Mesothelial cell of epicardium (in vitro differentiated cells): ENCODE results near the gene IMPA2. TPM values are rescaled to one million over a fixed set of nuclear protein-coding genes. Genes with fewer than 3 reads are reported as not detected.

Source experiments
- DNase-seq, 2 experiments: peaks; one replicate each; pipeline ENCODE4 v3.0.0; 2021; ENCODE audit warnings: low spot score in 2 of 2; ENCODE audit not compliant: unreplicated experiment in 2 of 2
- H3K27ac Mint-ChIP-seq: 2 replicates; pipeline ENCODE4 v1.8.0; 2021; ENCODE audit warnings: mixed read lengths
- H3K27me3 Mint-ChIP-seq: 2 replicates; pipeline ENCODE4 v1.8.0; 2021; ENCODE audit warnings: low read depth, mixed read lengths
- H3K36me3 Mint-ChIP-seq: 2 replicates; pipeline ENCODE4 v1.8.0; 2021; ENCODE audit warnings: mixed read lengths
- H3K4me1 Mint-ChIP-seq: 2 replicates; pipeline ENCODE4 v1.8.0; 2021; ENCODE audit warnings: mixed read lengths
- H3K4me3 Mint-ChIP-seq: 2 replicates; pipeline ENCODE4 v1.8.0; 2021; ENCODE audit warnings: mild to moderate bottlenecking, moderate library complexity, mixed read lengths
- H3K9me3 Mint-ChIP-seq: 2 replicates; pipeline ENCODE4 v1.8.0; 2021; ENCODE audit warnings: mixed read lengths
- CTCF ChIP-seq: fragments of 200-600 bp; sonication (generic); IDR thresholded peaks from one replicate; pipeline ENCODE4 v1.5.0; 2021; ENCODE audit warnings: antibody characterized with exemption; ENCODE audit not compliant: unreplicated experiment
- total RNA-seq: library from RNA; stranded (reverse); gene quantifications from 3 replicates; pipeline ENCODE4 v1.2.1, GENCODE V29; 2021

IMPA2 gene
- total RNA-seq, 1 donor from 2014 or later: 30.6 TPM

DNA sequence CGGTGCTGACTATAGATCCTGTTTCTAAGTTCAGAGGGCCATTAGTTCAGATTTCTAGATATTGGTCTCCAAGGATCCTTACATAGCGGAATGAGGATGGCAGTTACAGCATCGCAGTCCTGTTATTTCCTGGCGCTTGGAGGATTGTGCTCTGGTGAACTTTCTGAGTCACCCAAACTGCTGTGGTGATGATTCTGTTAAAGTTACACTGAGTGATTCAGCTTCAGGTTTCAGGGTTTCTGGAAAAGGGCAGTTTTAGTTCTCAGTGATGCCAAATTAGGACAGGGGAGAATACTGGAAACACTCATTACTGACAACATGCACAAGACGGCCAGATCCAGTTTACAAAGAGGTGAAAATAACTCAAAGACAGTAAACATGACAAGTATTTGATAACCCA, 60.3 kb downstream of the IMPA2 start:
- no peaks in the 10 kb centered on the region for H3K36me3 Mint-ChIP-seq
- H3K4me3 Mint-ChIP-seq: no peak overlapping the region
- peaks cover 22% of the 10 kb centered on the region for H3K27me3 Mint-ChIP-seq
- peaks cover 8% of the 10 kb centered on the region for H3K4me1 Mint-ChIP-seq
- no peak for DNase-seq
- H3K27ac Mint-ChIP-seq: no peak overlapping the region
- H3K9me3 Mint-ChIP-seq: no peaks in the 10 kb centered on the region
- TF ChIP-seq CTCF: no peak

DNA sequence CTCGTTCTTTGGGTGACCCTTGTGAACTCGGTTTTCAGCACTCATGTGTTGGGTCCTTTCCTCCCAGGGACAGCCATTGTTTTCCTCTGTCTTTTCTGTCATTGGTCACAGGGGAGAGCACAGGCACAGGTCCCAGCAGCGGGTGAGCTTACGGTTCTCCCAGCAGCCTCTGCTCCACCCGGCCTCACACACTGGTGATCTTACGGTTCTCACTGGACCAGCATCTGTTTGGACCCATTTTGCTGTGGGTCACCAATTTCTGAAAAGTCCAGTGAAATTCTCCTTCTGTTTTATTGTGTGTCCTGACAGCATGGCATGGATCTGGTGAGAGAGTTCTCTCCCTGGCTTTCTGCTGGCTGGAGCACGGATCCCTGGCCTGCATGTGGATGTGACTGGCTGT, 62.5 kb downstream of the IMPA2 start:
- Mint-ChIP-seq H3K36me3 (no peaks in the 10 kb centered on the region), H3K27ac (no peak overlapping the region), H3K9me3 (no peaks in the 10 kb centered on the region)

GRCh38 chr18:12044591-12044990, 63.3 kb downstream of the IMPA2 start:
- Mint-ChIP-seq H3K36me3 (no peaks in the 10 kb centered on the region), H3K27me3 (peaks cover 23% of the 10 kb centered on the region), H3K4me1 (no peaks in the 10 kb centered on the region), H3K4me3 (no peak overlapping the region), H3K9me3 (no peaks in the 10 kb centered on the region), H3K27ac (no peak overlapping the region)
- no peak for DNase-seq
- TF ChIP-seq CTCF: no peak

More for the DNA sequence above, 62.5 kb downstream of the IMPA2 start:
- Mint-ChIP-seq H3K27me3 (peaks cover 18% of the 10 kb centered on the region), H3K4me3 (no peak overlapping the region), H3K4me1 (peaks cover 3% of the 10 kb centered on the region)
- no peak for TF ChIP-seq CTCF
- DNase-seq: no peak

GRCh38 chr18:12046046-12046750, 64.9 kb downstream of the IMPA2 start:
- H3K4me1 Mint-ChIP-seq: no peaks in the 10 kb centered on the region
- no peak for DNase-seq

DNA sequence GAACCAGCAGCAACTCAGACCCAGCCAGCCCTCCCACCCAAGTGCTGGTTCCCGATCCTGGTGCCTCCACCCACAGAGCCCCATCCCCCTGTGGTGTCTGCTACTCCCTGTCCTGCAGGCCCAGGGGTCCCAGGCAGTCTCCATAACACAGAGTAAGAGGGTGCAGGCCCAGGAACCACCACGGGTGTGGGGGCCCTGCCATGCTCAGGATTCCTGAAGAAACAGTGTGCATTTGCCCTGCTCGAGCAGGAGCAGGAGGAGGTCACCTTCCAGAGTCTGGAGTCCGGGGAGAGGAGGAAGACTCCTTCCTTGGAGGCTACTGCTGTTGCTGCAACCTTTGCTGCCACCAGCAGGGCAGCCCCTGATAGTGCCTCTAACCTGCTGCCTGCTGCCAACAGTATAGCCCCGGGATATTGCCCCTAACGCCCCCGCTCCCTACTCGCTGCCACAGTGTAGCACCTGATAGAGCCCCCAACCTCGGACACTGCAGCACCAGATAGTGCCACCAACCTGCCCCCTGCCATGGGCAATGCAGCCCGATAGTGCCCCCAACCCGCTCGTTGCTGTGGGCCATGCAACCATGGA, 65.5 kb downstream of the IMPA2 start:
- DNase-seq: no peak
- no peak for TF ChIP-seq CTCF
- no peak overlapping the region for H3K27ac Mint-ChIP-seq
- no peak overlapping the region for H3K4me3 Mint-ChIP-seq
- H3K27me3 Mint-ChIP-seq: peaks cover 13% of the 10 kb centered on the region
- no peaks in the 10 kb centered on the region for H3K9me3 Mint-ChIP-seq
- H3K4me1 Mint-ChIP-seq: no peaks in the 10 kb centered on the region
- no peaks in the 10 kb centered on the region for H3K36me3 Mint-ChIP-seq

More at GRCh38 chr18:12046046-12046750, 64.9 kb downstream of the IMPA2 start:
- H3K9me3 Mint-ChIP-seq: no peaks in the 10 kb centered on the region
- no peak overlapping the region for H3K4me3 Mint-ChIP-seq
- TF ChIP-seq CTCF: no peak
- H3K27ac Mint-ChIP-seq: no peak overlapping the region
- peaks cover 18% of the 10 kb centered on the region for H3K27me3 Mint-ChIP-seq
- H3K36me3 Mint-ChIP-seq: no peaks in the 10 kb centered on the region
